ENCODE measurements around the gene SDK1.

- TF ChIP-seq, protein P1, sequence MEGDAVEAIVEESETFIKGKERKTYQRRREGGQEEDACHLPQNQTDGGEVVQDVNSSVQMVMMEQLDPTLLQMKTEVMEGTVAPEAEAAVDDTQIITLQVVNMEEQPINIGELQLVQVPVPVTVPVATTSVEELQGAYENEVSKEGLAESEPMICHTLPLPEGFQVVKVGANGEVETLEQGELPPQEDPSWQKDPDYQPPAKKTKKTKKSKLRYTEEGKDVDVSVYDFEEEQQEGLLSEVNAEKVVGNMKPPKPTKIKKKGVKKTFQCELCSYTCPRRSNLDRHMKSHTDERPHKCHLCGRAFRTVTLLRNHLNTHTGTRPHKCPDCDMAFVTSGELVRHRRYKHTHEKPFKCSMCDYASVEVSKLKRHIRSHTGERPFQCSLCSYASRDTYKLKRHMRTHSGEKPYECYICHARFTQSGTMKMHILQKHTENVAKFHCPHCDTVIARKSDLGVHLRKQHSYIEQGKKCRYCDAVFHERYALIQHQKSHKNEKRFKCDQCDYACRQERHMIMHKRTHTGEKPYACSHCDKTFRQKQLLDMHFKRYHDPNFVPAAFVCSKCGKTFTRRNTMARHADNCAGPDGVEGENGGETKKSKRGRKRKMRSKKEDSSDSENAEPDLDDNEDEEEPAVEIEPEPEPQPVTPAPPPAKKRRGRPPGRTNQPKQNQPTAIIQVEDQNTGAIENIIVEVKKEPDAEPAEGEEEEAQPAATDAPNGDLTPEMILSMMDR (IDR thresholded peaks at IDR 0.05; ENCODE audit: low read depth, low read length, missing input control), result no peak
- TF ChIP-seq SP1 (IDR thresholded peaks at IDR 0.05) (no peak), GABPA (IDR thresholded peaks at IDR 0.05 in 1 of 2, conservative IDR thresholded peaks at IDR 0.05 in 1 of 2) (no peak), TAF1 (conservative IDR thresholded peaks at IDR 0.05) (no peak)
- TF ChIP-seq, protein P2, sequence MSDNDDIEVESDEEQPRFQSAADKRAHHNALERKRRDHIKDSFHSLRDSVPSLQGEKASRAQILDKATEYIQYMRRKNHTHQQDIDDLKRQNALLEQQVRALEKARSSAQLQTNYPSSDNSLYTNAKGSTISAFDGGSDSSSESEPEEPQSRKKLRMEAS (IDR thresholded peaks at IDR 0.05), result no peak
Observed at GRCh38 chr7:3791327-3791726, 490.3 kb downstream of the SDK1 start.

All from liver (tissue), 3 donors.